NCI-H446 treated with DMSO at 0.1 percent for 48 hours (cell line): Measurements from ENCODE around the gene ILKAP.

Experiments
- DNase-seq: peaks from one replicate; lab custom pipeline; 2025; lab: John Stamatoyannopoulos, UW

ILKAP gene

GRCh38 chr2:238124488-238125126 lies 78.9 kb downstream of the ILKAP start:
- DNase-seq, result no peak

GRCh38 chr2:238123991-238124470 lies 79.5 kb downstream of the ILKAP start:
- DNase-seq, result no peak

GRCh38 chr2:238123218-238123971 lies 80.1 kb downstream of the ILKAP start:
- no peak for DNase-seq

GRCh38 chr2:238122287-238123217 lies 80.9 kb downstream of the ILKAP start:
- DNase-seq, result no peak

- DNase-seq, result no peak
Observed at GRCh38 chr2:238121511-238122286, 81.8 kb downstream of the ILKAP start.

- DNase-seq, result no peak
Observed at GRCh38 chr2:238120463-238121298, 82.8 kb downstream of the ILKAP start.
